HG03045 (cell line): ENCODE data around the gene CCDC57.
"Not testable (repeated sequence)": the region's sequence is repeated elsewhere in the genome, so short reads cannot be mapped to it uniquely, and the experiment has no call there.

Source experiments
- ATAC-seq: cut with Tn5 transposase; IDR thresholded peaks from one replicate; pipeline ENCODE4 v1.9.1; 2021; ENCODE audit warnings: mild to moderate bottlenecking, moderate library complexity; ENCODE audit not compliant: unreplicated experiment

CCDC57 gene

GRCh38 chr17:82157046-82158035, 55.3 kb downstream of the CCDC57 start:
- no peak for ATAC-seq

GRCh38 chr17:82156284-82156925, 56.2 kb downstream of the CCDC57 start:
- no peak for ATAC-seq

GRCh38 chr17:82155606-82156005, 57.0 kb downstream of the CCDC57 start:
- ATAC-seq: no peak

GRCh38 chr17:82154881-82155331, 57.7 kb downstream of the CCDC57 start:
- ATAC-seq: no peak

- no peak for ATAC-seq
Observed at GRCh38 chr17:82153745-82154375, 58.8 kb downstream of the CCDC57 start.

GRCh38 chr17:82153295-82153691, 59.3 kb downstream of the CCDC57 start:
- no peak for ATAC-seq

- no peak for ATAC-seq
Observed at GRCh38 chr17:82152556-82153294, 59.9 kb downstream of the CCDC57 start.

- no peak for ATAC-seq
Observed at GRCh38 chr17:82152114-82152513, 60.5 kb downstream of the CCDC57 start.

- ATAC-seq: no peak
Observed at GRCh38 chr17:82151106-82151957, 61.3 kb downstream of the CCDC57 start.

- ATAC-seq: no peak
Observed at GRCh38 chr17:82149401-82150099, 63.1 kb downstream of the CCDC57 start.

GRCh38 chr17:82148997-82149396, 63.6 kb downstream of the CCDC57 start:
- no peak for ATAC-seq

- no peak for ATAC-seq
Observed at GRCh38 chr17:82148011-82148410, 64.6 kb downstream of the CCDC57 start.

- no peak for ATAC-seq
Observed at GRCh38 chr17:82146663-82147654, 65.7 kb downstream of the CCDC57 start.

- no peak for ATAC-seq
Observed at GRCh38 chr17:82145550-82146155, 67.0 kb downstream of the CCDC57 start.

- ATAC-seq: no peak
Observed at GRCh38 chr17:82143333-82143732, 69.3 kb downstream of the CCDC57 start.

- not testable (repeated sequence) for ATAC-seq
Observed at GRCh38 chr17:82139961-82140360, 72.7 kb downstream of the CCDC57 start.

- ATAC-seq: no peak
Observed at GRCh38 chr17:82138511-82138992, 74.1 kb downstream of the CCDC57 start.
